ENCODE measurements around the gene ABCC9. TPM values are rescaled to one million over a fixed set of nuclear protein-coding genes. Genes with fewer than 3 reads are reported as not detected.

The ABCC9 gene
- total and polyA plus RNA-seq, 9 donors: 4.9 to 54.8 (median 19.0) TPM

DNA sequence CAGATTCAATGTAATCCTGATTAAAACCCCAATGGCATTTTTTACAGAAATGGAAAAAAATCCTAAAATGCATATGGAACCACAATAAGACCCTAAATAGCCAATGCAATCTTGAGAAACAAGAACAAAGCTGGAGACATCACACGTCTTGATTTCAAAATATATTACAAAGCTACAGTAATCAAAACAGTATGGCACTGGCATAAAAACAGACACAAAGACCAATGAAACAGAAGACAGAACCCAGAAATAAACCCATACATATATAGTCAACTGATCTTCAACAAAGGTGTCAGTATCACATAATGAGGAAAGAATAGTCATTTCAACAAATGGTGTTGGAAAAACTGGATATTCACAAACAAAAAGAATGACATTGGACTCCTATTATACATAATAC, 9.4 kb upstream of the ABCC9 start:
- Histone ChIP-seq H3K4me3 (no peak overlapping the region), H3K4me1 (ENCODE audit: insufficient read depth) (no peaks in the 10 kb centered on the region), H3K36me3 (no peaks in the 10 kb centered on the region), H3K27me3 (no peaks in the 10 kb centered on the region), H3K9me3 (no peaks in the 10 kb centered on the region), H3K27ac (no peak overlapping the region)
- 75 to 91% (median 78%) methylated on average over 1 of the region's 1 CpG for WGBS, 3 donors
- intact Hi-C loops (cut with DNase I): no loop called here
- TF ChIP-seq EP300 (IDR thresholded peaks at IDR 0.05): no peak
- no peak for TF ChIP-seq POLR2A (IDR thresholded peaks at IDR 0.05)
- TF ChIP-seq, protein P1, sequence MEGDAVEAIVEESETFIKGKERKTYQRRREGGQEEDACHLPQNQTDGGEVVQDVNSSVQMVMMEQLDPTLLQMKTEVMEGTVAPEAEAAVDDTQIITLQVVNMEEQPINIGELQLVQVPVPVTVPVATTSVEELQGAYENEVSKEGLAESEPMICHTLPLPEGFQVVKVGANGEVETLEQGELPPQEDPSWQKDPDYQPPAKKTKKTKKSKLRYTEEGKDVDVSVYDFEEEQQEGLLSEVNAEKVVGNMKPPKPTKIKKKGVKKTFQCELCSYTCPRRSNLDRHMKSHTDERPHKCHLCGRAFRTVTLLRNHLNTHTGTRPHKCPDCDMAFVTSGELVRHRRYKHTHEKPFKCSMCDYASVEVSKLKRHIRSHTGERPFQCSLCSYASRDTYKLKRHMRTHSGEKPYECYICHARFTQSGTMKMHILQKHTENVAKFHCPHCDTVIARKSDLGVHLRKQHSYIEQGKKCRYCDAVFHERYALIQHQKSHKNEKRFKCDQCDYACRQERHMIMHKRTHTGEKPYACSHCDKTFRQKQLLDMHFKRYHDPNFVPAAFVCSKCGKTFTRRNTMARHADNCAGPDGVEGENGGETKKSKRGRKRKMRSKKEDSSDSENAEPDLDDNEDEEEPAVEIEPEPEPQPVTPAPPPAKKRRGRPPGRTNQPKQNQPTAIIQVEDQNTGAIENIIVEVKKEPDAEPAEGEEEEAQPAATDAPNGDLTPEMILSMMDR (IDR thresholded peaks at IDR 0.05): no peak
- DNase-seq: no peak

DNA sequence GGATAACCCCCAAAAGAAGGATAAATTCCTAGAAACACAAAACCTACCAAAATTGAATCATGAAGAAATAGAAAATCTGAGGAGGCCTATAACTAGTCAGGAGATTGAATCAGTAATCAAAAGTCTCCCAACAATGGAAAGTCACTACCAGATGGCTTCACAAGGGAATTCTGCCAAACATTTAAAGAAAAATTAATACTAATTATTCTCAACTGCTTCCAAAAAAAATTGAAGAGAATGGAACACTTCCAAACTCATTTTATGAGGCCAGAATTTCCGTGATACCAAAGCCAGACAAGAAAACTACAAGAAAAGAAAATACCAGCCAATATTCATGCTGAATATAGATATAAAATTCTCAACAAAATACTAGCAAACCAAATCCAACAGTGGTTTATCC, 7.8 kb upstream of the ABCC9 start:
- H3K9me3 ChIP-seq: no peaks in the 10 kb centered on the region
- WGBS, 3 donors: 33 to 50% (median 43%) methylated on average over 1 of the region's 1 CpG
- intact Hi-C loops (cut with DNase I): loop anchor here in 1 of 4 donors (10.0 kb wide), 1 partner anchor 184 kb away; no protein-coding TSS in a partner anchor
- TF ChIP-seq, protein P1 (IDR thresholded peaks at IDR 0.05): no peak
- TF ChIP-seq EP300 (IDR thresholded peaks at IDR 0.05) (no peak), POLR2A (IDR thresholded peaks at IDR 0.05) (no peak)
- H3K27ac ChIP-seq: no peak overlapping the region
- H3K4me1 ChIP-seq (ENCODE audit: insufficient read depth): no peaks in the 10 kb centered on the region
- no peak for DNase-seq
- H3K36me3 ChIP-seq: no peaks in the 10 kb centered on the region
- H3K4me3 ChIP-seq: no peak overlapping the region
- H3K27me3 ChIP-seq: no peaks in the 10 kb centered on the region

DNA sequence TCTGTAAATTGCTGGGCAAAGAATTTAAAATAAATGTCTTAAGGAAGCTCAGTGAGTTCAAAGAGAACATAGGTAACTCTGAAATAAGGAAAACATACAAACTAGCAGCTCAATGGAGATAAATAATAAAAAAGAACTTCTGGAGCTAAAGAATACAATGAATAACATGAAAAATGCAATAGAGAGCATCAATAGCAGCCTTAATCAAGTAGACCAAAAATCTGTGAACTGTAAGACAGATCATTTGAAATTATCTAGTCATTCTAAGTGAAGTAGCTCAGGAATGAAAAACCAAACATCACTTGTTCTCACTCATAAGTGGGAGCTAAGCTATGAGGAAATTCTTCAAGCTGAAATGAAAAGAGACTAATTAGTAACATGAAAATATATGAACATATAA, 5.8 kb upstream of the ABCC9 start:
- Histone ChIP-seq H3K27me3 (no peaks in the 10 kb centered on the region), H3K4me1 (ENCODE audit: insufficient read depth) (peaks cover 2% of the 10 kb centered on the region), H3K9me3 (no peaks in the 10 kb centered on the region), H3K27ac (no peak overlapping the region), H3K36me3 (no peaks in the 10 kb centered on the region), H3K4me3 (no peak overlapping the region)
- intact Hi-C loops (cut with DNase I): loop anchor here in 1 of 4 donors (10.0 kb wide), 1 partner anchor 182 kb away; no protein-coding TSS in a partner anchor
- DNase-seq: no peak
- TF ChIP-seq, protein P1 (IDR thresholded peaks at IDR 0.05): no peak
- TF ChIP-seq POLR2A (IDR thresholded peaks at IDR 0.05): no peak
- no peak for TF ChIP-seq EP300 (IDR thresholded peaks at IDR 0.05)

DNA sequence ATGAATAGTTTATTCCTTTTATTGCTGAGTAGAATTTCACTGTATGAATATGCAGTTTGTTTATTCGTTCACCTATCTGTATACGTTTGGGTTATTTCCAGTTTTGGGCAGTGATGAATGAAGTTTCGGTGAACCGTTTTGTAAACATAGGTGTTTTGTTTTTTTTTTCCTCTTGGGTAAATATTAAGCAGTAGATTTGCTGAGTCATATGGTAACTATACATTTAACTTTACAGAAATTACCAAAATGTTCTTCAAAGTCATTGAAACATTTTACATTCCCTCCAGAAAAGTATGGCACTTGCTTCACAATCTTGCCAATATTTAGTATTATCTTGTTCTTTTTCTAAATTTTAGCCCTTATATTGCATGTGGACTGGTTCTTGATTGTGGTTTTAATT, 3.8 kb upstream of the ABCC9 start:
- DNase-seq: no peak
- no peaks in the 10 kb centered on the region for H3K27me3 ChIP-seq
- WGBS, 3 donors: 92 to 95% (median 95%) methylated on average over 4 of the region's 4 CpGs
- H3K36me3 ChIP-seq: no peaks in the 10 kb centered on the region
- intact Hi-C loops (cut with DNase I): loop anchor here in 1 of 4 donors (10.0 kb wide), 1 partner anchor 180 kb away; no protein-coding TSS in a partner anchor
- peaks cover 2% of the 10 kb centered on the region for H3K4me1 ChIP-seq (ENCODE audit: insufficient read depth)
- no peak overlapping the region for H3K27ac ChIP-seq
- no peaks in the 10 kb centered on the region for H3K9me3 ChIP-seq
- TF ChIP-seq POLR2A (IDR thresholded peaks at IDR 0.05) (no peak), EP300 (IDR thresholded peaks at IDR 0.05) (no peak)
- TF ChIP-seq, protein P1 (IDR thresholded peaks at IDR 0.05): no peak
- no peak overlapping the region for H3K4me3 ChIP-seq

All from ovary (tissue), 9 donors.